Dendritic cell treated with granulocyte-macrophage colony-stimulating factor and Interleukin-4, amounts not matched to agents 40 ng/mL and 50 ng/mL, for 4 days (primary cell): ENCODE data around the gene PPP6R2.
A peak's percentile ranks its signal among the peaks of the same experiment; 100 is the strongest.

ENCODE experiments used
- H3K27ac Mint-ChIP-seq: one replicate; pipeline ENCODE4 v1.8.0; 2022; ENCODE audit warnings: mild to moderate bottlenecking, mixed read lengths
- H3K27me3 Mint-ChIP-seq: one replicate; pipeline ENCODE4 v1.8.0; 2022; ENCODE audit warnings: mild to moderate bottlenecking, mixed read lengths
- H3K36me3 Mint-ChIP-seq: one replicate; pipeline ENCODE4 v1.8.0; 2022; ENCODE audit warnings: low read depth, mixed read lengths
- H3K4me1 Mint-ChIP-seq: one replicate; pipeline ENCODE4 v1.8.0; 2022; ENCODE audit warnings: low read depth, mixed read lengths
- H3K4me3 Mint-ChIP-seq: one replicate; pipeline ENCODE4 v1.8.0; 2022; ENCODE audit warnings: mild to moderate bottlenecking, moderate library complexity, mixed read lengths
- H3K9me3 Mint-ChIP-seq: one replicate; pipeline ENCODE4 v1.8.0; 2022; ENCODE audit warnings: mixed read lengths
- intact Hi-C: fragments of 100-400 bp; cut with micrococcal nuclease; formaldehyde crosslinking; loops from one replicate; pipeline ENCODE4 v1.15.0; 2022

PPP6R2 gene

GRCh38 chr22:50474710-50475651 is 131.9 kb downstream of the PPP6R2 start, which contains the start of gene SBF1:
TSS of gene SBF1 (minus strand) at chr22:50475035. CDS start at chr22:50474840, 195 bp downstream.
- H3K27me3 Mint-ChIP-seq: peaks cover 36% of the 10 kb centered on the region
- peaks cover 55% of the 10 kb centered on the region for H3K4me1 Mint-ChIP-seq
- peaks cover 15% of the 10 kb centered on the region for H3K36me3 Mint-ChIP-seq
- intact Hi-C loops: loop anchor here (10.0 kb wide), 1 partner anchor 110 kb away; no protein-coding TSS in a partner anchor
- peak within 1 kb of the TSS; percentile 71 for H3K27ac Mint-ChIP-seq
- H3K9me3 Mint-ChIP-seq: no peaks in the 10 kb centered on the region
- H3K4me3 Mint-ChIP-seq: peak within 1 kb of the TSS; percentile 90

- peak overlapping the region; percentile 71 for H3K27ac Mint-ChIP-seq
These were observed 132.5 kb downstream of the PPP6R2 start for GRCh38 chr22:50475652-50476002.

GRCh38 chr22:50476868-50477267 is 133.7 kb downstream of the PPP6R2 start:
- Mint-ChIP-seq H3K4me3 (no peak overlapping the region), H3K4me1 (peaks cover 41% of the 10 kb centered on the region), H3K9me3 (no peaks in the 10 kb centered on the region), H3K27ac (no peak overlapping the region), H3K36me3 (peaks cover 15% of the 10 kb centered on the region), H3K27me3 (peaks cover 47% of the 10 kb centered on the region)
- intact Hi-C loops: loop anchor here (10.0 kb wide), 1 partner anchor 112 kb away; no protein-coding TSS in a partner anchor

More at GRCh38 chr22:50475652-50476002, 132.5 kb downstream of the PPP6R2 start:
- intact Hi-C loops: loop anchor here (10.0 kb wide), 1 partner anchor 111 kb away; no protein-coding TSS in a partner anchor
- peaks cover 15% of the 10 kb centered on the region for H3K36me3 Mint-ChIP-seq
- H3K27me3 Mint-ChIP-seq: peaks cover 42% of the 10 kb centered on the region
- H3K4me3 Mint-ChIP-seq: peak overlapping the region; percentile 82
- H3K9me3 Mint-ChIP-seq: no peaks in the 10 kb centered on the region
- H3K4me1 Mint-ChIP-seq: peaks cover 53% of the 10 kb centered on the region

GRCh38 chr22:50477923-50478322 is 134.8 kb downstream of the PPP6R2 start:
- H3K4me1 Mint-ChIP-seq: peaks cover 30% of the 10 kb centered on the region
- no peak overlapping the region for H3K4me3 Mint-ChIP-seq
- intact Hi-C loops: loop anchor here (10.0 kb wide), 1 partner anchor 113 kb away; no protein-coding TSS in a partner anchor
- peaks cover 6% of the 10 kb centered on the region for H3K36me3 Mint-ChIP-seq
- H3K9me3 Mint-ChIP-seq: no peaks in the 10 kb centered on the region
- H3K27me3 Mint-ChIP-seq: peaks cover 56% of the 10 kb centered on the region
- H3K27ac Mint-ChIP-seq: no peak overlapping the region

GRCh38 chr22:50479721-50480120 is 136.6 kb downstream of the PPP6R2 start:
- Mint-ChIP-seq H3K27me3 (peaks cover 72% of the 10 kb centered on the region), H3K4me3 (no peak overlapping the region), H3K36me3 (no peaks in the 10 kb centered on the region), H3K9me3 (no peaks in the 10 kb centered on the region), H3K4me1 (peaks cover 16% of the 10 kb centered on the region), H3K27ac (peak overlapping the region; percentile 39)
- intact Hi-C loops: loop anchor here (10.0 kb wide), 1 partner anchor 115 kb away; no protein-coding TSS in a partner anchor

GRCh38 chr22:50481045-50481439 is 137.9 kb downstream of the PPP6R2 start:
- intact Hi-C loops: no loop called here
- Mint-ChIP-seq H3K27ac (no peak overlapping the region), H3K9me3 (no peaks in the 10 kb centered on the region), H3K27me3 (peaks cover 80% of the 10 kb centered on the region), H3K36me3 (no peaks in the 10 kb centered on the region), H3K4me3 (peak overlapping the region; percentile 37), H3K4me1 (peaks cover 9% of the 10 kb centered on the region)

GRCh38 chr22:50481440-50482106 is 138.4 kb downstream of the PPP6R2 start, which contains the start of gene ADM2:
TSS of gene ADM2 (plus strand) at chr22:50481543. CDS start at chr22:50481848, 305 bp downstream.
- Mint-ChIP-seq H3K4me3 (peak within 1 kb of the TSS; percentile 60), H3K36me3 (no peaks in the 10 kb centered on the region), H3K27me3 (peaks cover 81% of the 10 kb centered on the region), H3K4me1 (peaks cover 9% of the 10 kb centered on the region), H3K9me3 (no peaks in the 10 kb centered on the region), H3K27ac (no peak within 1 kb of the TSS)
- intact Hi-C loops: no loop called here

- H3K27me3 Mint-ChIP-seq: peaks cover 81% of the 10 kb centered on the region
- H3K27ac Mint-ChIP-seq: no peak overlapping the region
- peak overlapping the region; percentile 60 for H3K4me3 Mint-ChIP-seq
- H3K36me3 Mint-ChIP-seq: no peaks in the 10 kb centered on the region
- H3K4me1 Mint-ChIP-seq: peaks cover 9% of the 10 kb centered on the region
- no peaks in the 10 kb centered on the region for H3K9me3 Mint-ChIP-seq
- intact Hi-C loops: no loop called here
These were observed 139.3 kb downstream of the PPP6R2 start for GRCh38 chr22:50482107-50483074.

- intact Hi-C loops: no loop called here
- no peak overlapping the region for H3K4me3 Mint-ChIP-seq
These were observed 140.0 kb downstream of the PPP6R2 start for GRCh38 chr22:50483106-50483505.

GRCh38 chr22:50483556-50483955 is 140.4 kb downstream of the PPP6R2 start:
- intact Hi-C loops: no loop called here

More at GRCh38 chr22:50483106-50483505, 140.0 kb downstream of the PPP6R2 start:
- Mint-ChIP-seq H3K4me1 (peaks cover 9% of the 10 kb centered on the region), H3K27ac (no peak overlapping the region), H3K27me3 (peaks cover 83% of the 10 kb centered on the region), H3K36me3 (no peaks in the 10 kb centered on the region), H3K9me3 (no peaks in the 10 kb centered on the region)

GRCh38 chr22:50483977-50484853 is 141.1 kb downstream of the PPP6R2 start:
- H3K4me1 Mint-ChIP-seq: peaks cover 9% of the 10 kb centered on the region
- H3K9me3 Mint-ChIP-seq: no peaks in the 10 kb centered on the region
- H3K36me3 Mint-ChIP-seq: no peaks in the 10 kb centered on the region
- H3K4me3 Mint-ChIP-seq: no peak overlapping the region
- intact Hi-C loops: no loop called here
- peaks cover 77% of the 10 kb centered on the region for H3K27me3 Mint-ChIP-seq
- no peak overlapping the region for H3K27ac Mint-ChIP-seq

More at GRCh38 chr22:50483556-50483955, 140.4 kb downstream of the PPP6R2 start:
- Mint-ChIP-seq H3K4me1 (peaks cover 9% of the 10 kb centered on the region), H3K27ac (no peak overlapping the region), H3K9me3 (no peaks in the 10 kb centered on the region), H3K36me3 (no peaks in the 10 kb centered on the region), H3K4me3 (no peak overlapping the region), H3K27me3 (peaks cover 81% of the 10 kb centered on the region)
